NCI-H1436 treated with DMSO at 0.1 percent for 48 hours (cell line): Measurements from ENCODE around the gene PER2.
"Not testable (repeated sequence)": the region's sequence is repeated elsewhere in the genome, so short reads cannot be mapped to it uniquely, and the experiment has no call there.

Source experiments
- DNase-seq: peaks from one replicate; lab custom pipeline; 2025; lab: John Stamatoyannopoulos, UW

The PER2 gene

DNA sequence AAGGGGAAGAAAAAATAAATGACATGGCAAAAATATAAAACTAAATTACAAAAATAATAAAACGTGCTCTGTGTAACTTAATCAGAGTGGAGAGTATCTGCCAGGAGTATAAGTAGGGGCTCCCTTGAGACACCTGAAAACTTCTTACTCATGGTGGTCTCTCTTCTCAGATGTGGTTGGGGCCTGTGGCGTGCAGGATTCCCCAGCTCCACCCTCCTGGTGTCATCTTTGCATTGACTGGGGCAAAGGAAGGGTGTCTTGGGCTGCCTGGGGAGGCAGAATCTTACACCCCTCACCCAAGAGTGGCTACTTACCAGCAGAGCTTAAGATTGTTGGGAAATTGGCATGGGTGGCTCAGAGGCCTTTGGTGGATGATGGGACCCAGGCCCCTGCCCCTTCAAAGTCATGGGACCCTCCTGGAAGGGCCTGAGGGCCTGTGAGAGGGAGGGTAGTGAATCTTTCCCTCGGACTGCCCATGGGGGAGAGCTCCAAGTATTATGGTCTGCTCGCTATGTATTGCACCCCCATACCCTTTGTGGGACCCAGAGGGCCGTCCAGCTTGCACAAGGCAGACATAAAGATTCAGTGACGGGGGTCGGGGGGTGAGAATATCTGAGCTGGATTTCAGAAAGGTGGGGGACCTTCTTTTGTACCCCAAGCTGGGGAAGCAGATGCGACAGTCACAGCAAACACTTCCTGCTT is 25.0 kb upstream of the PER2 start:
- DNase-seq: no peak

DNA sequence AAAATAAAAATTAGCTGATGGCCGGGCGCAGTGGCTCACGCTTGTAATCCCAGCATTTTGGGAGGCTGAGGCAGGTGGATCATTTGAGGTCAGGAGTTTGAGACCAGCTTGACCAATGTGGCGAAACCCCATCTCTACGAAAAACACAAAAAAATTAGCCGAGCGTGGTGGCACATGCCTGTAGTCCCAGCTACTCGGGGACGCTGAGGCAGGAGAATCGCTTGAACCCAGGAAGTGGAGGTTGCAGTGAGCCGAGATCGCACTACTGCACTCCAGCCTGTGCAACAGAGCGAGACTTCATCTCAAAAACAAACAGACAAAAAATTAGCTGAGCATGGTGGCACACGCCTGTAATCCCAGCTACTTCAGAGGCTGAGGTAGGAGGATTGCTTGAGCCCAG is 22.3 kb upstream of the PER2 start:
- not testable (repeated sequence) for DNase-seq

DNA sequence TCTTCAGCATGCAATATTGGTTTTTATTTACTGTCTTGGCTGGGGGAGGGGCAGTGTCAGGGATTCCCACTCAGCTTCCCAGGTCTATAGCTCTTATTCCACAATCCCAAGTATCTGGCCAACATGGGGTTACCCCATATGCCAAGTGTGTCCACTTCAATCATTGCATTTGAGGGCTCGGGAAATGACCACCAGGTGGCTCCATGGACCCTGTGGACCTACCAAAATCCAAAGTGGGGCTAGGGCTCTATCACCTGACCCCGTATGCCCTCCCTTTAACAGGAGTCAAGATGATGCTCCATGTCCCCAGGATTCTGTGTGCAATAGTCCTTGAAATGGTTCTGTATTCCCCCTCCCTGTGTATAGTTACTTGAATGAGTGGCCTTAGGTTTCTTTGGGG is 19.8 kb upstream of the PER2 start:
- no peak for DNase-seq

DNA sequence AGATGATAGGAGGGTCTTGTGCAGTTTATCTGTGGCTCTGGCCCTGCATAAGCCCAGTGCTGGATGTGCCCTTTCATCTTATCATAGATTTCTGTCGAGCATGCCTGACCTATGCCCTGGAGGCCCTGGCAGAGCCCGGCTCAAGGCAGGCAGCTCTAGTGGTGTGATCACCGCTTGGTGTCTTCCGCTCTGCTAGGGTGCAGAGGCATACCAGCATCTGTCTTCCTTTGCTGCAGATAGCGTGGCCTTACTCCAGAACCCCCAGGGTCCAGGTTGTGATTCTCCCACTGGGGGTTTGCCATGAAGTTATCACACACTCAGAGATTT is 18.2 kb upstream of the PER2 start:
- DNase-seq: no peak

DNA sequence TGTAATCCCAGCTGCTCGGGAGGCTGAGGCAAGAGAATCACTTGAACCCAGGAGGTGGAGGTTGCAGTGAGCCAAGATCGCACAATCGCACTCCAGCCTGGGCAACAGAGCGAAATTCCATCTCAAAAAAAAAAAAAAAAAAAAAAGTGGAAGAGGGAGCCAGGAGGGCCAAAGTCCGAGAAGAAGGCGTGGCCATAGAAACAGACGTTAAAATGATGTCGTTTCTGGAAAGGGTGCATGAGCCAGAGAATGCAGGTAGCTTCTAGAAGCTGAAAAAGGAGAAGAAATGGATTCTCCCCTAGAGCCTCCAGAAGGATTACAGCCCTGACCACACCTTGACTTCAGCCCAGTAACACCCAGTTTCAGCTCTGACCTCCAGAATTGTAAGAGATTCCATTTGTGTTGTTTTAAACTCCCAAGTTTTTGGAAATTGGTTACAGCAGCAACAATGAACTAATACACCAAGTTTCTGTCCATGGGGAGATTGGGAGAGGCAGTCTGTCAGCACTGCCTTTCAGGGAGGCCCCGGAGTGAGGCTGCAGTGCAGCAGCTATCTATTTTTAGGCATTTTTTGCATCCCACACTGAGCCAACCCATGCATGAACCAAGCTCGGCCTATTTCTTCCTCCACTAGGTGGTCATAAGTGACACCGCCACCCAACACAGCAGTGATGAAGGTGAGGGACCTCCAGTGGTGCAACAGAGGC is 17.7 kb upstream of the PER2 start:
- DNase-seq: no peak

DNA sequence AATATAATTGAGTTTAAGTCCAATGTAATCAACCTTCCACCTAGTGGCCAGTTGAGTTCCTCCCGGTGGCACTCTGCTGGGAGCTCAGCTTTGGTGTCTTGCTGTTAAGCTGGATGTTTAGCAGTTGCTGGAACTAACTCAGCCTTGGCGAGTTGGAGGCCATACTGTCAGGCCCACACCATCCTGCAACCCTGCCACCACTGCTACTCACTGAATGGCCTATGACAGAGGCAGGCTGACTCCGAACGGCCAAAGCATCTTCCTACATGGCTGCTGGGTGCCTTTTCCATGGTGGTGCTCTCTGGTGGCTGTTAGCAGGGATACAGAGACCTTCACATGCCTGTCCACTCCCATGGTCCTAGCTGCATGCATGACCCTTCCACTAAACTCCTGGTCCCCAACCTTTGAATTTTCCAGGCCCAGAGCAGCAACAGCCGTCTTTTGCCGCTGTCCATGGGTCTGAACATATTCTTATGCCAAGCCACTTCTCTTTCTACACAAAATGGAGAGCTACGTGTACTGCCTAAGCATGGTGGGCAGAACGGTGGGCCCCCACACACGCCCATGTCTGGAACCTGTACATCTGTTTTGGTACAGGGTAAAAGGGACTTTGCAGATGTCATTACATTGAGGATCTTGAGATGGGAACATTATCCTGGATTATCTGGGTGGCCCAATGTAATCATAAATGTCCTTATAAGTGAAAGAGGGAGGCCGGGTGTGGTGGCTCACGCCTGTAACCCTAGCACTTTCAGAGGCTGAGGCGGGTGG is 16.9 kb upstream of the PER2 start:
- no peak for DNase-seq

DNA sequence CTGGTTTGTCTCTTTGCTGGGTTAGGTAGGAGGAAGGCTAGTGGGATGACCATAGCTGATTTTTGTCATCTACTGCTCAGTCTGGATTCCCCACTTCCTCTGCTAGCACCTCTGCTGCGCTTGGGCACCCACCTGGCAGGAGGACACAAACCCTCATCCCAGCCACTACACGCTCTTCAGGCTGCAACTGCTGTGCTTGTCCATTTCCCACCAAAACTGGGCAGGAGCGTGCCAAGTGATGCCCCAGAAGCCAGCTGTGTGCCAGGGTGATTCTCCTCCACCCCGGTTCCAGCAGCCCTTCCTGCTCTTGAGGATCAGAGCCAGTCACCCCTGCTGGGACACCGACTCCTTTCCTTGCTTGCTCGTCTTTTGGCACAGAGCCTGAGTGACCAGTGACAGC is 15.7 kb upstream of the PER2 start:
- no peak for DNase-seq

DNA sequence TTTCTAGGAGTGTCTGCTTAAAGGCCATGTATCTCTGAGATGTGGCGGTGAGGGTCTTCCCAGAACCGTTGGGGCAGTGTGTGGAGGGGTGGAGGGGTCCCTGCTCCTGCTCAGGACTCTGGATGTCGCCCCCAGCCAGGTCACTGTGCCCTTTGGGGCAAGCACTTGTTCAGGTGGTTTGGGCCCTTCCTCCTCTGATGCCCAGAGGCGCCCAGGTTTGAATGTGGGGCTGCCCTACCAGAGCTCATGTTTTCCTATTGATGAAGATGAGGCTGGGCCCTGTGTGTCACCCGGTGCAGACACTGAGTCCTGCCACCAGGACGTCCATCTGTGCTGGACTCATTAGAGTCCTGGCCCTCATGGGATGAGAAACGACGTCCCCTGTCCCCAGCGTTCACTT is 14.3 kb upstream of the PER2 start:
- DNase-seq: no peak

DNA sequence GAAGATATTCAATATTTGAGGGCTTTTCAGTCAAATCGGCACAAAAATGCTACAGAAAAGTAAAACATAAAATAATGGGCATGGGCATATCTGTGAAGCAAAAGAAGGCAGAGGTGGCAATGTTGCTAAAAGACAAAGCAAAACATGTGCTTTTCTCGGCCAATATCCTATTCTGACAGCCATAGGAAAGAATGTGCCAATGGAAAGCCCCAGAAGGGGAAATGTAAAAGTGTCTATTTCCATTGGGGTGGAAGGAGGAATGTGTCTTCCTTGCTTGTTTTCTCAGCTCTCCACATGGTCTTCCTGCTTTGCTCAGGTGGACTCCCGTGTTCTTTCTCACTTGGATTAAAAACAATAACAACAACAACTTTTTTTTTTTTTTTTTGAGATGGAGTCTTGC is 13.7 kb upstream of the PER2 start:
- no peak for DNase-seq

DNA sequence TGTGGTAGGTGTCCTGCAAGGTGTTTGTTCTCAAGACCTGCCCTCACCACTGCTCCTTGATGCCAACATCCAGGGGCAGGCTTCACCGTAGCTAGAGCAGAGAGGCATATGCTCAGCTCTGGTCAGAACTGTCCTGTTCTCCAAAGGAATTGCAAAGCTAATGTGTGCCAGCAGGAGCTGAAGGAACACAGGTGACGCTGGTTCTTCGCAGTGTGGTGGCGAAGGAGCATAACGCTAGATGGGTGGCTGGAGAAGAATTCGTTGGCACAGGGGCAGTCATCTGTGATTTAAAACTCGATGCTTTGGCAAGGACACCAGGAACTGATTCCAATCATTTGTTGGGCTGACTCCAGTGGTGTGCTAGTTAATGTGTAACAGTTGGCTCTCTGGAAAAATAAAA is 11.4 kb upstream of the PER2 start:
- no peak for DNase-seq

DNA sequence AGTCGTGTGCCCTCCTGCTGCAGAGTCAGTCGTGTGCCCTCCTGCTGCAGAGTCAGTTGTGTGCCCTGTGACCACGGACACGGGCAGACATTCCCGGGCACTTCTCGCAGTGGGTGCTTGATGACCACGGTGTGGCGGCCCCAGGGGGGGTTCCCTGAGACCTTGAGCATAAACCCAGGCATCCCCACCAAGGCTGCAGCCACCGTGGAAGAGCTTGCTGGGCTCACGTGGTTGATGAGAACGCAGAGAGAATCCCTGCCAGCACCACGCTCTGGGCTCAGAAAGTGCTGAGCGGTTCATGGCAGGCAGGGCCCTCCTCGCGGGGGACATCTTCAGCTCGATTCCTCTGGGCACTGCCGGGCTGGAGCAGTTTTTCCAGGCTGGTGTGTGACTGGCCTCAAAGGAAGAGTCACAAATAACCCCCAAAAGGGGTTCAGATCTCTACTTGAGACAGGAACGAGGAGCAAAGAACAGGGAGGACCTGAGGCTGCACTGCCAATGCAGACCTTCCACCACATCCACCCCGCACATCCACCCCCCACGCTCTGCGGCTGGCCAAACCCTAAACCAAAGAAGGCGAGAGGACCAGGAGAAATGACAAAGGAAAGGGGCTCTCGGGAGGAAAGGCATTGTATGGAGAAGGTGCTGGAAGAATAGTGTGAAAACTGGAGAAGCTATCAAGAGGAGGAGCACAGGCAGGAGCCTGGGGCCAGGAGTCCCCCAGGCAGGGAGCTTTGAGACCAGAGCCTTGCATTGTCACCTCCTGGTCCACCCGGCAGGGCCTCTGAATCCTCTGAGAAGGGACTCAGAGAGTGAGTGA is 8.4 kb upstream of the PER2 start:
- no peak for DNase-seq

DNA sequence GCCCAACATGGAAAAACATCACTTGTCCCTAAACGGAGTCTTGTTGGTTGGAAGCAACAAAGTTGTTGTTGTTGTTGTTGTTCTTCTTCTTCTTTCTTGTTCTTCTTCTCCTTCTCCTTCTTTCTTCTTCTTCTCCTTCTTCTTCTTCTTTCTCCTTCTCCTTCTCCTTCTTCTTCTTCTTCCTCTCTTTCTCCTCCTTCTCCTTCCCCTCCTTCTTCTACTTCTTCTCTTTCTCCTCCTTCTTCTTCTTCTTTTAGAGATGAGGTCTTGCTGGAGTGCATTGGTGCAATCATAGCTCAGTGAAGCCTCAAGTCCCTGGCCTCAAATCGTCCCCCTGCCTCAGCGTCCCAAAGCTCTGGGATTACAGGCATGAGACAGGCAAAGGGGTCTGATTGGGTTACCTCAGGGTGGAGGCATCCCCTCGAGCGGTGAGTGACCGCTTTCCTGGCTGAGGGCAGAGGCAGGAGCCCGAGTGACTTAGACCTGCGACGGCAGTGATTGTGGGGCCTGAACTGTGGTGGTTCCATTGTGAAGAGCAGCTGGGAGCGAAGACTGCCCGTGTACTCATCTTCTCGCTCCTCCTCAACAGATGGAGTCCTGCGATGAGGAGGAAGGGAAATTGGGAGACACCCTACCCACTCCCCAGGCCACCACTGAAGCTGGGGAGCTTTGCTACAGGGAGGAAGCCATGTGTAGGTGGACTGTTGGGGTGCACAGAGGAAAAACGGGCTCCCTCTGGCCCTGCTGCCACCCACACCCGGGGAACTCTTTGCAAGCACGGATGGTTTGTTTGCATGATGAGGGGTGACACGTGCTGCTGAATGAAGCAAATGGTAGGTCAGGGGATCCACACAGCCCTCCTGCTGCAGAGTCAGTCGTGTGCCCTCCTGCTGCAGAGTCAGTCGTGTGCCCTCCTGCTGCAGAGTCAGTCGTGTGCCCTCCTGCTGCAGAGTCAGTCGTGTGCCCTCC is 7.0 kb upstream of the PER2 start:
- DNase-seq: no peak

DNA sequence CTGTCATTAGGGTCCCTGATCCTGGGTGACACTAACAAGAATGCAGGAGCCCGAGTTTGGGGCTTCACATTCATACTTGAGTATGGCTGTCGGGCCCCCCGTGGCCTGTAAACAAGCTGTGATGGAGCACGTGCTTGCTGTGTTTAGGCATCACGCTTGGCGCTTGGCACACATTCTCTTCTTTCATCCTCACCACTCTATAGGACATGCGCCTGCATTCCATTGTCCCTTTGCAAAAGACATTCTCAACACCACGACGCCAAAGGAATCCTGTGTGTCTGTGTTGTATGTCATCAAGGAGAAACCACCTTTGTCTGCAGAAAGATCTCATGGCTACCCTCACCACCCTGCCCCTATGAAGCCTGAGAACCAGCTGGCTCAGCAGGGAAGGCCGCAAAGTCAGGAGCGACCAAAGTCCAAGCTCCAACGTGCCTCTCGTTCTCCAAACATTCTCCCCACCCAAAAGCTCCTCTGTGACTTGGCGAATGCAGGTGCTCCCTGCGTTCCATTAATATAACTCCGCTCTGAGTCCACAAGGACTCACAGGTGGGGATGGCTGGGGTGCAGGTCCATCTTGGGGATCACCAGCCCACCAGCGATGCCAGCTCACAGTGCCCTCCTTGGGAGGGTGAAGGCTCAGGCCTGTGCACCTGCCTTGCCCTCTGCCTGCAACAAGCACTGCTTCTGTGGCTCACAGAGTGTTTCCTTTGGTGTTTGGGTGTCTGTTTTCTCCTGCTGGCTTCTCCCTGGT is 6.2 kb upstream of the PER2 start:
- no peak for DNase-seq

DNA sequence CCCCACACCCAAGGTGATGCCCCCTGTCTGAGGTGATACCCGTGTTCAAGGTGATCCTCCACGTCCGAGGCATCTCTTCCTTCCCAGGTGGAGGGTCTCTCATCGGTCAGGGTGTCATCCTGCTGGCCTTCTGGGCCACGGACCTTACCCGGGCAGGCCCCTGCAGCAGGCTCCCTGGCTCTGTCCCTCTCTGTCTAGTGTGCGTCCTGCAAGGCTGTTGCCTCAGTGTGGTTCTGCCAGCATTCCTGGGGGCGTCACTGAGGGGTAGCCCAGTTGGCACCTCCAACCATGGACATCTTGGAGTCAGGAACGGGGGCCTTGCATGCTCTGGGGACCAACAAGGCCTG is 5.6 kb upstream of the PER2 start:
- no peak for DNase-seq

DNA sequence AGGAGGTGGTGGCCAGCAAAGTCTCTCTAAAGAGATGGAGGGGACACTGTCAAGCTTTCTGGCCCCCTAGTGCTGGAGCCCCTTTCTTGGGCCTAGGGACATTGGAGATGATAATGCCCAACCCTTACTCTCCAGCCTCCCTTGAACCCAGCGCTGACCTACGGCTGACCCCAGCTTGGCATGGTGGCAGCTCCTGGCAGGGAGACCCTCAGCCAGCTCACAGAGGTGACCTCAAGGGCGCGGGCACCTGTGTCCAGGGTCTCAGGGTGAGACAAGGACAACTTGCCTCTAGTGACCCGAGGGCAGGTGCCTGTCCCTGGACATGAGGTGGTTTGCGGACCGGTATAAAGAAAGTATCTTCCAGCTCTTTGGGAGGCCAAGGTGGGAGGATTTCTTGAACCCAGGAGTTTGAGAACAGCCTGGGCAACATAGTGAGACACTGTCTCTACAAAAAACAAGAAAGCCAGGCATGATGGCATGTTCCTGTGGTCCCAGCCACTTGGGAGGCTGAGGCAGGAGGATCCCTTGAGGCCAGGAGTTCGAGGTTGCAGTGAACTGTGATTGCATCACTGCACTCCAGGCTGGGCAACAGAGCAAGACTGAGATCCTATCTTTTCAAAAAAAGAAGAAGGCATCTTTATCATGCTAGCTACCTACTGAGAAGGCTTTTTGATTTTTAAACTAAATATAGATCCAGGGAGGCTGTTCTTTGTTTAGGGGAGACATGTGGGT is 3.3 kb upstream of the PER2 start:
- DNase-seq: no peak

DNA sequence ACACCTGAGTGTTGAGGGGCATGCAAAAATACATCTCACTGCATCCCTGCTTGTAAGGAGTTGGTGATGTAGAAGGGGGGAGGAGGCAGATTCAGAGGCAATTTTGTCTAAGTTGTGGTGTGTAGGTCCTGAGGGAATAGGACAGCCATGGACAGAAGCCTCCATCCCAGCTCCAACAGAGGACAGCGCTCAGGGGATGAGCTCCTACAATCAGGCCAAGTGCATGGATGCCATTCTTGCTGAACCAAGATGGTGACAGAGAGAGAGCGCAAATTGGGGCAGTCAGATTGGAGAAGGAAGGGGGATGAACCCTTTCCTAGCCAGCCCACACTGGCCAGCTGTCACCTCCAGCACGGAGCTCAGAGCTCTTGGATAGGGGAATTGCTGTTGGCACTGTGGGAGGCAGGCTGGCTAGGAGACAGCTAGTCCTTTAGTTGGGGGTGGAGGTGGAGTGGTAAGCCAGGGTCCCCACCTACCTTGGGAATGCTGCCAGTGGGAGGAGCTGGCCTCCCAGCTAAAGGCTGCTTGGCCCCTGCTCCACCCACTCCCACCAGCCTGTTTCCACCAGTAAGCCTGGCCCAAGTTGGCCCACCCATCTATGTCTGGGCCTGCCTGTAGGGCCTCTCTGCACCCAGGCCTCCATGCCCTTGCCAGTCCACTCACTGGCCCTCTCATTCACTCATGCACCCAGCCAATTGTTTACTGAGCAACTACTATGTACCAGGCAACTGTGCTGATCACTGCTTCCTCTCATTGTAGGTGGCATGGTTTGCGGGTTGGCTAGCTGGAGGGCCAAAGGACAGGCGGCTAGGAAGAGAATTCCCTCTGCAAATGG is 2.5 kb upstream of the PER2 start:
- DNase-seq: no peak

DNA sequence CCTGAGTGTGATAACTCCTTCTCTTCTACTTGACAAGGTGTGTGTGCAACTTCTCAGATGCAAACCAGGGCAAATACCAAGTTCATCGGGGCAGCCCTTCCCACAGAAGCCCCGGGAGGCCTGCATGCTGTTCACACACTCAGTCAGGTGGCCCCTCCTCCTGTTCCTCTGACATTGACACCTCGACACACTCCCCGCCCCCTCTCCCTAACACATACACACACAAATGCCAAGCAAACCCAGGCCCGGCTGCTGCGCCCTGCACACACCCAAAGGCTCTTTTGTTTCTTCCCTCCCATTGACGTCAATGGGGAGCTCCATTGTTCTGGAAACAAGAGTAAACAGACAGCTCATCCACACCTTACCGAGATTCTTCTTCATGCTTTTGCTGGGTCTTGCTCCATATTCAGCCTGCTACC is 1.7 kb upstream of the PER2 start:
- DNase-seq: peak; percentile 27

DNA sequence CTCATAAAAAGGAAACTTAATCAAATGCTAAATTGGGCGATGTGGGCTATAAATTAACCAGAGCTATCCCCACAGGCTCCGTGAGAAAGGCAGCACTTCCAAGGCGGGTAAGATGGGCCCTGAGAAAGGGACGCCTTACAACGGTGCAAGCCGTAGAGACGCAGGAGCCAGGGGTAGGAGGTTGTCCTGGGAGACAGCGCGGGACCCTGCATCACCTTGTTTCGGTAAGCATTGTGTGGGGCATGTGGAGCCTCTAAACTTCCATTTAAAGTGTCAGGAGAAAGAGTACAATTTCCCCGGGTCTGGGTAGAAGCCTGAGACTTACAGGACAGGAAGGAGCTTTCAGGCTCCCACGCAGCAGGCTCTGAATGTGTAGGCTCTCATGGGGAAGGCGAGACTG is 1.2 kb upstream of the PER2 start:
- DNase-seq: no peak
